Activated naive CD8-positive, alpha-beta T cell treated with anti-CD3 and anti-CD28 coated beads, Interleukin-2, amount 50 U/mL, for 16 hours (primary cell): ENCODE measurements around the gene SLC22A9.
"Not testable (repeated sequence)": the region's sequence is repeated elsewhere in the genome, so short reads cannot be mapped to it uniquely, and the experiment has no call there.

Experiments used
- DNase-seq: peaks from one replicate; pipeline ENCODE4 v3.0.0-alpha.2; 2020; ENCODE audit warnings: low read depth, low spot score

The SLC22A9 gene

DNA sequence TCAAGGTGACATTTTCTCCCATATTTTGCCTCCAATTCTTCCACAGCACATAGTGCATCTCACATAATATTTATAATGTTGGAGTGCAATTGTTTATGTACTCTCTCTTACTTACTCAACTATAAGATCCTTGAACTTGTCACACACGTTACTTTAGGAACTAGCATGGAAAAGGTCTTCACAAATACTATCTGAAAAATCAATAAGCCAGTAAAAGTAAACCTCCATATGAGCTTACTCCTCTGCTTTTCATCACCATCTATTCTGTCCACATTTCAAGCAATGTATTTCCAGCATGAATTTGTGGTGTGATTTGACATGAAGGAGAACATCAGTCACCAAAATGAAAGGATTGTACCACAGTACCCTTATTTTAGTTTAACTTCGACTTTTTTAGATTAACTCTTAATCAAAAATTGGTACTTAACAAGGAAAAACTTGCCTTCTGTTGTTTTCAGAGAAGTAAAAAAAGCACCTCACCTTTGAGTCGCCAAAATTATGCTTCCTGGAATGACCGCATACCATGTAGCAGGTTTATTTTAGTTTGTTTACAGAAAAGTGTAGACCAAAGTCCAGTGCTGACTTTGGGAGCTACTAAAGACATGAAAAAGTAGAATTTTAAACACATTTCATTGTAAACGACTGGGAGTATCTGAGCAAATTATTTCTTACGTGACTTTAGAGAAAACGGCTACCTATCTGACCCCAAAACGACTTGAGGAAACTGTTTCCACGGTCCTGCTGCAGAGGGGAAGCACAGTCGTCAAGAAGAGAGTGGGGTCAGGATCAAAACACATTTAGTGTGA is at the start of gene SLC22A9:
Gene SLC22A9, plus strand, starts transcription at position 621 of the 806 bp plus-strand sequence. CDS start 272 bp downstream, outside the sequence.
- DNase-seq: no peak

GRCh38 chr11:63321723-63322122 is 47.9 kb upstream of the SLC22A9 start:
- no peak for DNase-seq

DNA sequence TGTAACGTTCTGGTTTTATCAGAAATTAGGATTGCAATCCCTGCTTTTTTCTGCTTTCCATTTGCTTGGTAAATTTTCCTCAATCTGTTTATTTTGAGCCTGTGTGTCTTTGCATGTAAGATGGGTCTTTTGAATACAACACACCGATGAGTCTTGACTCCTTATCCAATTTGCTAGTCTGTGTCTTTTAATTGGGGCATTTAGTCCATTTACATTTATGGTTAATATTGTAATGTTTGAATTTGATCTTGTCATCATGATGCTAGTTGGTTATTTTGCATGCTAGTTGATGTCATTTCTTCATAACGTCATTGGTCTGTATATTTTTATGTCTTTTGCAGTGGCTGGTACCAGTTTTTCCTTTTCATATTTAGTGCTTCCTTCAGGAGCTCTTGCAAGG is 34.5 kb upstream of the SLC22A9 start:
- not testable (repeated sequence) for DNase-seq

GRCh38 chr11:63337070-63337469 is 32.5 kb upstream of the SLC22A9 start:
- DNase-seq: no peak

GRCh38 chr11:63343130-63343529 is 26.5 kb upstream of the SLC22A9 start:
- no peak for DNase-seq

DNA sequence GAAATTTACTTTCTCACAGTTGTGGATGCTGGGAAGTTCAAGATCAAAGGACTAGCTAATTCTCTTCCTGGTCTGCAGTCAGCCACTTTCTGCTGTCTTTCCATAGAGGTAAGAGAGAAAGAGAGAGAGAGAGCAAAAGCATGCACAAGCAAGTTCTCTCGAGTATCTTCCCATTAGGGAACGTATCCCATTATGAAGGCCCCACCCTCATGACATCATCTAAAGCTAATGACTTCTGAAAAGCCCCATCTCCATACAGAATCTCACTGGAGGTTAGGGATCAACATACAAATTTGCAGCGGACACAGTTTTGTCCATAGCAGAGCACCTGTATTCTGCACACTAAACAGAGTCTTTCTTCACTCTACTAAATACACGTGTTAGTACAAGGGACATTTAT is 17.4 kb upstream of the SLC22A9 start:
- DNase-seq: no peak

GRCh38 chr11:63362196-63362793 is 7.3 kb upstream of the SLC22A9 start:
- DNase-seq: no peak

- no peak for DNase-seq
Measured at GRCh38 chr11:63369971-63370588, 495 bp downstream of the SLC22A9 start.

DNA sequence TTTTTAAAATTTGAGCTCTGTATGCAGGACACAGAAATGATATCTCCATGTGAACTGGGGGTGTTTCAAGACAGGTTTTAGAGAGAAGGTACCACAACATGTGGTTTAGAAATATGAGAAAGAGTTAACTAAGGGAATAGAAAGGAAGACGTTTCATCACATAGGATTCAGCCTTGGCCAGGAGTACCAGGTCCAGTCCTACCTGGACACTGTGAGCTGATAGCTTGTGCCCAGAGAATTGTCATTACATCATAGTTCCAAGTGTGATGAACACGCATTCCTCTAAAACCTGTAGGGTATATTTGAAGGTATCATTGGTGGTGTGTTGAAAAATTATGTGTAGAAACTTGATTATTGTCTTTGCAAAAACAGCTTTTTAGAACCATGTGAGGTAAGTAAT is 1.8 kb downstream of the SLC22A9 start:
- no peak for DNase-seq

GRCh38 chr11:63375434-63375833 is 5.8 kb downstream of the SLC22A9 start:
- no peak for DNase-seq

- no peak for DNase-seq
Measured at GRCh38 chr11:63380130-63380529, 10.5 kb downstream of the SLC22A9 start.

DNA sequence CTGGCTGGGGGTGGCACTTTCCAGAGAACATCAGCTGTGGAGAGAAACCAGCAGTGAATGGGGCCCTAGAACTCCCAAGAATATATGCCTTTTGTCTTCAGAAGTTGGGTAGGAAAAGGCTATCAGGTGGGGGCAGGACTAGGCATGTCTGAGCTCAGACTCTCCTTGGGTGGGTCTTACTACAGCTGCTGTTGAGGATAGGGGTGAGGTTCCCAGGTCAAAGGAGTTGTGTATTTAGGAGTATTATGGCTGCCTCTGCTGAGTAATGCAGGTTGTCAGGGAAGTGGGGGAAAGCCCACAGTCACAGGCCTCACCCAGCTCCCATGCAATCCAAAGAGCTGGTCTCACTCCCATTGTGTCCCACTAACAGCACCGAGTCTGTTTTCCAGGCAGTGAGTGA is 26.1 kb downstream of the SLC22A9 start:
- DNase-seq: no peak

DNA sequence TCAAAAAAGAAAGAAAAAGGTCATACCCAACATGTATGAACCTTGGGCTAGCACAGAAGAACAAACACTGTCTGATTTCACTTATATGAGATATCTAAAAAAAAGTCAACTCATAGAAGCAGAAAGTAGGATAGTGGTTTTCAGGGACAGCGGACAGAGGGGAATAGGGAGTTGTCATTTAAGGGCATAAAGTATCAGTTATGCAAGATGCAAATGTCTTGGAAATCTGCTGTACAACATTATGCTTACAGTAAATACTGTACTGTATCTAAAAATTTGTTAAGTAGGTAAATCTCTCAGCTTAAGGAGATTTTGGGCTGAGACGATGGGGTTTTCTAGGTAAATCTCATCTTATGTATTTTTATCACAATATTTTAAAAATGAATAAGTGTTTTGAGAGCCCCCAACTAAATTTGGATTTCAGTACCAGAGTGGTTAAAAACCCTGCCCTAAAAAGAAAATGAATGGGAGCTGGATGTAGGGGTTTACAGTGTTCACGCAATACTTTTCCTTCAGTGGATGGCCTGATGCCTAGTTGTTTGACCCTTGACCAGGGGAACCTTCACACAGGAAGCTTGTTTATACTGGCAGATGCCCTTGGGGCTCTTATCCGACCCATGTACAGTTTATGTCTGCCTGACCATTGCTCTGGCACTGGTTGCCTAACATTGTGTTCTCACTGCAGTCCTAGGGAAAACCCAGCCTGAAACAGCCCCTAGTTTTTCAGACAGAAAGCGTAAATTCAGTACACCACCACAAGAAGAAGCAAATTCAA is 34.8 kb downstream of the SLC22A9 start:
- no peak for DNase-seq

- DNase-seq: no peak
Measured at GRCh38 chr11:63405114-63405513, 35.5 kb downstream of the SLC22A9 start.

DNA sequence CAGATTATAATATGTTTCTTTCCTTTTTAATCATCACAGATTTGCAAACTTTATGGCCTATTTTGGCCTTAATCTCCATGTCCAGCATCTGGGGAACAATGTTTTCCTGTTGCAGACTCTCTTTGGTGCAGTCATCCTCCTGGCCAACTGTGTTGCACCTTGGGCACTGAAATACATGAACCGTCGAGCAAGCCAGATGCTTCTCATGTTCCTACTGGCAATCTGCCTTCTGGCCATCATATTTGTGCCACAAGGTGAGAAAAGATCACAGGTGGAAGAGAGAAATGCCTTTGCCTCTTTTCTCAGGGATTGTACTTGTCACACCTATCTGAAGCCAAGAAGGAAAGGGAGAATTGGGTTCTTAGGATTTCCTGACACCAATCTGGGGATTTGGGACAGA is 36.9 kb downstream of the SLC22A9 start:
- no peak for DNase-seq

DNA sequence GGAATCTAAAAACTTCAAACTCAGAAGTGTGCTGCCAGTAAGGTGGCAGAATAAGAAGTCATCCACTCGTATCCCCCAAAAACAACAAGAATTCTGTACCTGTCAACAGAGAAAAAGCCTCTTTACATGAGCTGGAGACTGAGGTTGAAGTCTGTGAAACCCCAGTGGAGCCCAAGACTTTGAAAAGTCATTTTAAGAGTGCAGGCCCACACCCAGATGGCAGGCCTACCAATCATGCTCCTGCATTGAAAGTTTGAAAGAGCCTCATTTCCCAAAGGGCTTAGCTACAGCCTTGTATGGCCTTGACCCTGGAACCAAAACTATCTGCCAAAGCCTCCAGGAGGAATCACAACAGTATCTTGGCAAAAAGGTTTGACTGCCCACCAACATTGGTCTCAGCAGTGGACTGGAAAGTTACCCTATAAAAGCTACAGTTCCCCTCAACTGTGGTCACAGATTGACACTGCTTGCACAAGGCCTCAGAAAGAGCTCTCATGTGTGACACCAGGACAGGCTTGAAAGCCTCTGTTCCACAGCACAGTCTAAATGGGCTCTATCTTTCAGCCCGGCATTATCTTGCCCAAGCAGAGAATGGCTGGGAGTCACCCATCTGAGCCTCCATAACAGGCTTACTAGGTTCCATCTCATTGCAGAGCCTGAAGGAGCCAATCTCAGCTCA is 47.7 kb downstream of the SLC22A9 start:
- no peak for DNase-seq

- no peak for DNase-seq
Measured at GRCh38 chr11:63427971-63428508, 58.5 kb downstream of the SLC22A9 start.

DNA sequence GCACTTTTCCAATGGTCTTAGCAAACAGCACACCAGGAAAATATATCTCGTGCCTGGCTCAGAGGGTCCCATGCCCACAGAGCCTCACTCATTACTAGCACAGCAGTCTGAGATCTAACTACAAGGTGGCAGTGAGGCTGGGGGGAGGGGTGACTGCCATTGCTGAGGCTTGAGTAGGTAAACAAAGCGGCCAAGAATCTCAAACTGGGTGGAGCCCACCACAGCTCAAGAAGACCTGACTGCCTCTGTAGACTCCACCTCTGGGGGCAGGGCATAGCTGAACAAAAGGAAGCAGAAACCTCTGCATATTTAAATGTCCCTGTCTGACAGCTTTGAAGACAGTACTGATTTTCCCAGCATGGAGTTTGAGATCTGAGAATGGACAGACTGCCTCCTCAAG is 61.1 kb downstream of the SLC22A9 start:
- DNase-seq: not testable (repeated sequence)

- DNase-seq: not testable (repeated sequence)
Measured at GRCh38 chr11:63435351-63435750, 65.8 kb downstream of the SLC22A9 start.

GRCh38 chr11:63435831-63436230 is 66.2 kb downstream of the SLC22A9 start:
- DNase-seq: not testable (repeated sequence)

GRCh38 chr11:63443714-63444113 is 74.1 kb downstream of the SLC22A9 start:
- DNase-seq: no peak
